ENCODE measurements around the gene SPP1.

Gene SPP1

GRCh38 chr4:87949961-87950360 lies 25.6 kb upstream of the SPP1 start:
- no peaks in the 10 kb centered on the region for H3F3A ChIP-seq (ENCODE audit: control insufficient read depth, insufficient read depth)
- TF ChIP-seq EZH2phosphoT487 (IDR thresholded peaks at IDR 0.05; ENCODE audit: borderline replicate concordance, low read length) (no peak), CTCF (IDR thresholded peaks at IDR 0.05; ENCODE audit: low read depth, low read length, poor library complexity, severe bottlenecking) (no peak)
- no peak overlapping the region for H3K27ac ChIP-seq (ENCODE audit: low read depth, low read length)
- peaks cover 3% of the 10 kb centered on the region; the same call in 1 of the 2 replicates for H3K4me1 ChIP-seq (ENCODE audit: control insufficient read depth, low read length)
- H3K79me2 ChIP-seq (ENCODE audit: control insufficient read depth, low read length), result no peaks in the 10 kb centered on the region
- H4K20me1 ChIP-seq (ENCODE audit: control insufficient read depth, insufficient read depth, low read depth, low read length), result no peaks in the 10 kb centered on the region
- no peaks in the 10 kb centered on the region for H3K9me2 ChIP-seq (replicated peaks; ENCODE audit: control insufficient read depth, low read length)
- H3K4me2 ChIP-seq (ENCODE audit: low read length), result no peak overlapping the region
- no peaks in the 10 kb centered on the region for H3K36me3 ChIP-seq (ENCODE audit: control insufficient read depth, low read length)
- H3K4me3 ChIP-seq (ENCODE audit: low read length), result no peak overlapping the region
- no peaks in the 10 kb centered on the region for H3K27me3 ChIP-seq (ENCODE audit: control insufficient read depth, low read length)
- no peaks in the 10 kb centered on the region for H3K9me3 ChIP-seq (ENCODE audit: control insufficient read depth, insufficient read depth, low read length)

DNA sequence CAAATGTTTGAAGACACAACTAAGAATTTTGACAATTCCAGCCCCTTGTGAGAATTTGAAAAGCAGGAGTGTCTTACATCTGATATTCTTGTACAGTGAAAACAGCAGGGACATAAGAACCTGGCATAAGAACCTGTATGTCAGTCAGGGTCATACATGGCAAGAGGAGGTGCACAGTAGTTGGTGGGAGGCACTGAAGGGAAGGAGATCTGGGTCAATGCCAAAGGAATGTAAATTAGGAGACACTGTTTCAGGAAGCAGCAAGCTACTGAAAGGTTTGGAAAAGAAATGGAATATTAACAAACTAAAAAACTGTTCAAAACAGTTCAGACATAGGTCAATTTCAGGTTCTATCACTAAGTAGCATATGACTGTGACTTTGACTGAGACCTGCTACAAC lies 25.0 kb upstream of the SPP1 start:
- TF ChIP-seq EZH2phosphoT487 (IDR thresholded peaks at IDR 0.05; ENCODE audit: borderline replicate concordance, low read length) (no peak), CTCF (IDR thresholded peaks at IDR 0.05; ENCODE audit: low read depth, low read length, poor library complexity, severe bottlenecking) (no peak)
- H3K27ac ChIP-seq (ENCODE audit: low read depth, low read length), result no peak overlapping the region

DNA sequence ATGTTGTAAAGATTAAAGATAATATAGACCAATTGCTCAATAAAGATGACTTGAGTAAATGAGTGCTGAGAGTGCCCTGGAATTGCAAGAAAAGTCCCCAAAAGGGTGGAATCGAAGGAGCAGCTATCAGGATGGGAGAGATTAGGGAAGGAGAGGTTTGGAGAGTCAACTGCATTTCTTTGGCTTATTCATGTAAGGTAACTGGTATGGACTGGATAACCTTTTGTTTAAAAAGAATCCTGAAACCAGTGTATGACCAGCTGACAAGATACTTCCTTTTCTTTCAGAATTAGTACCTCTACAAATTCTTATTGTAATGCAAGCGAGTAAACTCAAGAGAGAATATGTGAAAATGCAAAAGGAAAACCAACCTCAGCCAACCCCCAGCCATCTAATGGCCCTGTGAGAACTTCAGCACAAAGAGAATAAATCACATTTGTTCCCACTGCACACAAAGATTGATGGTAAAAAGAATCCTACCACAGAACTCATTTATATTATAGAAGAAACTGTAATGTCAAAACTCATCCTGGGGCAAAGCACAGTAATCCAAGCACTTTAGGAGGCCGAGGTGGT lies 24.5 kb upstream of the SPP1 start:
- Histone ChIP-seq H3K4me2 (ENCODE audit: low read length) (no peak overlapping the region), H3F3A (ENCODE audit: control insufficient read depth, insufficient read depth) (no peaks in the 10 kb centered on the region), H3K9me3 (ENCODE audit: control insufficient read depth, insufficient read depth, low read length) (no peaks in the 10 kb centered on the region), H3K27me3 (ENCODE audit: control insufficient read depth, low read length) (no peaks in the 10 kb centered on the region), H3K4me1 (ENCODE audit: control insufficient read depth, low read length) (peaks cover 3% of the 10 kb centered on the region; the same call in 1 of the 2 replicates), H3K79me2 (ENCODE audit: control insufficient read depth, low read length) (no peaks in the 10 kb centered on the region), H3K4me3 (ENCODE audit: low read length) (no peak overlapping the region), H3K36me3 (ENCODE audit: control insufficient read depth, low read length) (no peaks in the 10 kb centered on the region), H3K27ac (ENCODE audit: low read depth, low read length) (no peak overlapping the region), H4K20me1 (ENCODE audit: control insufficient read depth, insufficient read depth, low read depth, low read length) (no peaks in the 10 kb centered on the region), H3K9me2 (replicated peaks; ENCODE audit: control insufficient read depth, low read length) (no peaks in the 10 kb centered on the region)
- no peak for TF ChIP-seq CTCF (IDR thresholded peaks at IDR 0.05; ENCODE audit: low read depth, low read length, poor library complexity, severe bottlenecking)
- TF ChIP-seq EZH2phosphoT487 (IDR thresholded peaks at IDR 0.05; ENCODE audit: borderline replicate concordance, low read length), result no peak

More for the DNA sequence above, 25.0 kb upstream of the SPP1 start:
- H3K27me3 ChIP-seq (ENCODE audit: control insufficient read depth, low read length), result no peaks in the 10 kb centered on the region
- H3F3A ChIP-seq (ENCODE audit: control insufficient read depth, insufficient read depth), result no peaks in the 10 kb centered on the region
- no peaks in the 10 kb centered on the region for H3K9me2 ChIP-seq (replicated peaks; ENCODE audit: control insufficient read depth, low read length)
- H3K4me3 ChIP-seq (ENCODE audit: low read length), result no peak overlapping the region
- H3K36me3 ChIP-seq (ENCODE audit: control insufficient read depth, low read length), result no peaks in the 10 kb centered on the region
- H3K9me3 ChIP-seq (ENCODE audit: control insufficient read depth, insufficient read depth, low read length), result no peaks in the 10 kb centered on the region
- no peak overlapping the region for H3K4me2 ChIP-seq (ENCODE audit: low read length)
- no peaks in the 10 kb centered on the region for H3K79me2 ChIP-seq (ENCODE audit: control insufficient read depth, low read length)
- H4K20me1 ChIP-seq (ENCODE audit: control insufficient read depth, insufficient read depth, low read depth, low read length), result no peaks in the 10 kb centered on the region
- H3K4me1 ChIP-seq (ENCODE audit: control insufficient read depth, low read length), result peaks cover 3% of the 10 kb centered on the region; the same call in 1 of the 2 replicates
